Measurements from ENCODE around the gene SLC25A23. TPM values are rescaled to one million over a fixed set of nuclear protein-coding genes. Genes with fewer than 3 reads are reported as not detected.

SLC25A23 gene
- total and polyA plus RNA-seq, 2 experiments from 2014 or later = 12.5 to 33.2 TPM

DNA sequence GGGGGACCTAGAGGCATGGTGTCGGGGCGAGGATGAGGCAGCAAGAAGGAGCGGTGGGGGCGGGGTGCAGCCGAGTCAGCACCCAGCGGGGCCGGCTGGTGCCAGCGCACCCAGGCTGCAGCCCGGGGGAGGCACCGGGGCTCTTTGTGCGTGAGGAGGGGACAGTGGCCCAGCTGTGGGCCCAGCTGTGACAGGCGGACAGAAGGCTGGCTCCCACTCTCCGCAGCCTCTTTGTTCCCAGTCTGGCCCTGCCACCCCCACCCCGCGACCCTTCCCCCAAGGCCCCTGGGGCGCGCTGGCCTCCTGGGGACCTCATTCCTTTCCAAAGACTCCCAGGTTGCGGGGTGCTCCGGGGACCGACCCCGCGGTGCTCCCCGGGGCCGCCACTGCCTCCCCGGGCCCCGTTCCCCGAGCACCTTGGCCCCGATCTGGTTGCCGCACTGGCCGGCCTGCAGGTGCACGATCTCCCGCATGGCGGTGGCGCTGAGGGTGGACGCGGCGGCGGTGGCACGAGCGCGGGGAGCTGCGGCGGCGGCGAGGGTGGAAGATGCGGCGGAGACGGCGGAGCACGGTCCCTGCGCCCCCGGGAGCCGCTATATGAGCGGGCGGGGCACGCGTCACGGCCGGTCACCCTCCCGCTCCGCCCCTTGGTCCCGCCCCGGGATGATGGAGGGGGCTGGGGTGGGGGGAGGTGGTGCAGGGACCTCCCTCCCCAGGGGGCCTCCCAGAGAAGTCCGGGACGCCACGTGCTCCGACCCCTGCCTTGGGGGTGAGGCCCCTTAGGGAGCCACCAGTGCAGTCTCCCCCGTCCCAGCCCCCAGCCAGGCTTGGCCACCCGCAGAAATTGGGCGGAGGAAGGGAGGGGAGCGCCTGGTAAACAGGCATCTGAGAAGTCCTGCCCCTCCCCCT lies 42.4 kb upstream of the SLC25A23 start, which contains the start of gene TUBB4A:
TSS of gene TUBB4A (minus strand) at position 570 of the 909 bp plus-strand sequence. CDS start at position 473, 97 bp downstream.
- no peaks in the 10 kb centered on the region for H3K9me3 ChIP-seq (ENCODE audit: low read depth)
- peaks cover 32% of the 10 kb centered on the region for H3K27me3 ChIP-seq (replicated peaks; ENCODE audit: insufficient read depth)
- no peak for DNase-seq
- no peaks in the 10 kb centered on the region for H3K4me1 ChIP-seq (ENCODE audit: insufficient read depth)
- WGBS, 2 experiments (ENCODE audit: low coverage in 1 of 2, low lambda C conversion rate in 2 of 2, missing lambda C conversion rate in 2 of 2) = 1 to 2% methylated on average over 50 to 64 of the region's 71 CpGs
- H3K9ac ChIP-seq = no peak within 1 kb of the TSS
- H3F3A ChIP-seq (ENCODE audit: insufficient read depth) = no peaks in the 10 kb centered on the region
- H3K4me3 ChIP-seq = peak within 1 kb of the TSS; percentile 44
- H3K9me2 ChIP-seq (ENCODE audit: insufficient read depth) = no peaks in the 10 kb centered on the region
- H4K20me1 ChIP-seq (ENCODE audit: insufficient read depth) = no peaks in the 10 kb centered on the region
- no peak within 1 kb of the TSS for H3K27ac ChIP-seq
- H2AFZ ChIP-seq = no peak within 1 kb of the TSS
- H3K36me3 ChIP-seq (ENCODE audit: low read depth) = no peaks in the 10 kb centered on the region
- in situ Hi-C loops (cut with MboI) = no loop called here
- no peak within 1 kb of the TSS for H3K4me2 ChIP-seq (ENCODE audit: unreplicated experiment)
- H3K79me2 ChIP-seq (ENCODE audit: insufficient read depth) = no peaks in the 10 kb centered on the region
- TF ChIP-seq EZH2phosphoT487 (IDR thresholded peaks at IDR 0.05; ENCODE audit: insufficient read depth, low read depth) = no peak
- no peak for TF ChIP-seq EZH2 (IDR thresholded peaks at IDR 0.05; ENCODE audit: insufficient read depth, poor library complexity, severe bottlenecking)

- in situ Hi-C loops (cut with MboI) = no loop called here
Observed at GRCh38 chr19:6500837-6501739, 41.5 kb upstream of the SLC25A23 start.

DNA sequence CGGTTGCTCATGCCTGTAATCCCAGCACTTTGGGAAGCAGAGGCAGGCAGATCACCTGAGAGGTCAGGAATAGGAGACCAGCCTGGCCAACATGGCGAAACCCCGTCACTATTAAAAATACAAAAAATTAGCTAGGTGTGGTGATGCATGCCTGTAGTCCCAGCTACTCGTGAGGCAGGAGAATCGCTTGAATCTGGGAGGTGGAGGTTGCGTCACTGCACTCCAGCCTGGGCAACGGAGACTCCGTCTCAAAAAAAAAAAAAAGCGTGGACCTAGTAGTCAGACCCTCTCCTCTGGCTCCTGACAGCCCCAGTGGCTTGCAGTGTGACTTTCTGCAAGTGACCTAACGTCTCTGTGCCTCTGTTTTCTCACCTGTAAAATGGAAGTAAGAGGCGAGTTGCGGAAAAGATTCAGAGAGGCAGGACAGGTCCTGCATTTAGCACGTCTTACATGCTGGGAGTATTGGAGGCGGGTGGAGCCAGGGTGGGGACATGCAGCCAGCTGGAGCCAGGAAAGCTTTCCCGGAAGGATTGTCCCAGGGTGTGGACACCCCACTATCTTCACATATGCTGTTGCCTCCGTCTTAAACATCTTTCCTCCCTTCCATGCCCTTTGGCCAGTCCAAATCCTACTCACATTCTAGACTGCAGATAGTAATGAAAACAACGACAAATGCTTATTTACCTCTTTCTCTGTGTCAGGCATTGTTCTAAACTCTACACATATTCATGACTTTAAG lies 39.6 kb upstream of the SLC25A23 start:
- no peaks in the 10 kb centered on the region for H3K79me2 ChIP-seq (ENCODE audit: insufficient read depth)
- DNase-seq = no peak
- H3K4me1 ChIP-seq (ENCODE audit: insufficient read depth) = no peaks in the 10 kb centered on the region
- H3K36me3 ChIP-seq (ENCODE audit: low read depth) = no peaks in the 10 kb centered on the region
- no peaks in the 10 kb centered on the region for H3K9me2 ChIP-seq (ENCODE audit: insufficient read depth)
- no peaks in the 10 kb centered on the region for H4K20me1 ChIP-seq (ENCODE audit: insufficient read depth)
- no peak overlapping the region for H2AFZ ChIP-seq
- in situ Hi-C loops (cut with MboI) = no loop called here
- H3K27me3 ChIP-seq (replicated peaks; ENCODE audit: insufficient read depth) = peaks cover 32% of the 10 kb centered on the region
- H3K4me2 ChIP-seq (ENCODE audit: unreplicated experiment) = no peak overlapping the region
- no peak overlapping the region for H3K4me3 ChIP-seq
- H3K9me3 ChIP-seq (ENCODE audit: low read depth) = no peaks in the 10 kb centered on the region
- H3F3A ChIP-seq (ENCODE audit: insufficient read depth) = no peaks in the 10 kb centered on the region
- 47 to 49% methylated on average over 17 of the region's 17 CpGs for WGBS, 2 experiments (ENCODE audit: low coverage in 1 of 2, low lambda C conversion rate in 2 of 2, missing lambda C conversion rate in 2 of 2)
- H3K9ac ChIP-seq = no peak overlapping the region
- TF ChIP-seq EZH2 (IDR thresholded peaks at IDR 0.05; ENCODE audit: insufficient read depth, poor library complexity, severe bottlenecking) = no peak
- TF ChIP-seq EZH2phosphoT487 (IDR thresholded peaks at IDR 0.05; ENCODE audit: insufficient read depth, low read depth) = no peak
- no peak overlapping the region for H3K27ac ChIP-seq

More at GRCh38 chr19:6500837-6501739, 41.5 kb upstream of the SLC25A23 start:
- no peak overlapping the region for H3K9ac ChIP-seq
- TF ChIP-seq EZH2 (IDR thresholded peaks at IDR 0.05; ENCODE audit: insufficient read depth, poor library complexity, severe bottlenecking) (no peak), EZH2phosphoT487 (IDR thresholded peaks at IDR 0.05; ENCODE audit: insufficient read depth, low read depth) (no peak)
- peaks cover 32% of the 10 kb centered on the region for H3K27me3 ChIP-seq (replicated peaks; ENCODE audit: insufficient read depth)
- DNase-seq = no peak
- WGBS, 2 experiments (ENCODE audit: low coverage in 1 of 2, low lambda C conversion rate in 2 of 2, missing lambda C conversion rate in 2 of 2) = 60 to 61% methylated on average over 23 to 24 of the region's 24 CpGs
- no peaks in the 10 kb centered on the region for H3K4me1 ChIP-seq (ENCODE audit: insufficient read depth)
- no peak overlapping the region for H2AFZ ChIP-seq
- no peak overlapping the region for H3K4me3 ChIP-seq
- no peaks in the 10 kb centered on the region for H3K9me2 ChIP-seq (ENCODE audit: insufficient read depth)
- H3K4me2 ChIP-seq (ENCODE audit: unreplicated experiment) = no peak overlapping the region
- no peaks in the 10 kb centered on the region for H3K9me3 ChIP-seq (ENCODE audit: low read depth)
- no peaks in the 10 kb centered on the region for H3F3A ChIP-seq (ENCODE audit: insufficient read depth)
- H3K36me3 ChIP-seq (ENCODE audit: low read depth) = no peaks in the 10 kb centered on the region
- H3K27ac ChIP-seq = no peak overlapping the region
- no peaks in the 10 kb centered on the region for H3K79me2 ChIP-seq (ENCODE audit: insufficient read depth)
- no peaks in the 10 kb centered on the region for H4K20me1 ChIP-seq (ENCODE audit: insufficient read depth)

Data from GM23248 (cell line).